ENCODE results near the gene SPATA19.

The SPATA19 gene

DNA sequence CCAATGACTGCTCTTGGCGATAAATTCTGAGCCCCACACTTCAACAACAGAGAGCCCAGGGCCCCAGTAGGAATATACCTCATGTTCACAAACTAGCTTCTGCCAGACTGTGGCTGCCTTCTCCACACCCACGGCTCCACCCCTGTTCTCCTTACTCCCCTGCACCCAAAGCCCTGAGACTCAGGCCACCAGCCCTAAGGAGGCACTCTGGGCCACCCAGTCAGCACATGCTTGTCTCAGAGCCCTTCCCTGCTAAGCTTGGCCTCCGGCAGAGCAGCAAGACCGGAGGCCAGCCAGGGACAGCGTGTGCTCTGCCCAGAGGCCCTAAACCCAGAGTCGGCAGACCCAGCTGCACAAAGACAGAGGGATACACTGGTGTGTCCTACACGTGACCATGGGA is 27.9 kb downstream of the SPATA19 start:
- no peak for DNase-seq (ENCODE audit: low read depth)

DNA sequence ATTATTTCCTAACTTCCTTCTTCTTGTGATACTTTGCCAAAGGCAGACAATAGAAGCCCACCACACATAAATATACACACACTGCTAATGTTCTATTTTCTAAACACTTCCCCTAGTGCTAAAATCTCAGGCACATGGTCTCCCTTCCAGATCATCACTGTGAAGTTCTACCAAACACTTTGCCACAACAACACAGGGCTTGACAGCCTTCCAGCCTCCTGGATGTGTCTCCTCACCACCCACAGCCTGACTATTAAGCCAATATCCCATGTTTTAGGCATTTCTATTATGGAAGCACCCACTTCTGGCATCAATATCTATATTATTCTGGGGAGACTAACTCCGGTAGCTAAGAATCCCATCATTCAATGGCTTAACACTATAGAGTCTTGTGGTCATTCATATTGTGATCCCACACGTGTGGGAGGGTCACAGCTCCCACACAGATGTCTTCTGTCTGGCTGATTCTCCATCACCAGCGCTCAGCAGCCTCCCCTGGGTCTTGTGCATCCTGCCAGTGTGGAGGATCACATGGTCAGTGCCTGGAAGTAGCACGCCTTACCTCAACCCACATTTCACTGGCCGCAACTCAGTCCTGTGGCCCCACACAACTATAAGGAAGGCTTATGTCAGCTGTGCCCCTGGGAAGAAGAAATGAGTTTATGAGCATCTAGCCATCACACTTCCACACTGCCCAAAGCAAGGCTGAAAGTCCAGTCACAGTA is 29.0 kb downstream of the SPATA19 start:
- DNase-seq (ENCODE audit: low read depth), result no peak

DNA sequence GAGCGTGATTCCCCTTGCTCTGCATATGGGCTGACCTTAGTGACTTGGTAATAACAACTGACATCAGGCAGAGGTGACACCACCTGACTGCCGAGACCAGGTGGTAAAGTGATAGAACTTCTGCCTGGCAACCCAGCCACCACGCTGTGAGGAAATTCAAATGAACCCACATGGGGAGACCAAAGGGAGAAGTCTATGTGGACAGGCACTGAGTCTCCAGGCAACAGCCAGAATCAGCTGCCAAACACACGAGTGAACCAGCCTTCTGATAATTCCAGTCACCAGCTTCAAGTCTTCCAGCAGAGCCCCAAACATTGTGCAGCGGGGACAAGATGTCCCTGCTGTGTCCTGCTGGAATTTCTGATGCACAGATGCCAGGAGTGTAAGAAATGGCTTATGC is 29.7 kb downstream of the SPATA19 start:
- no peak for DNase-seq (ENCODE audit: low read depth)

DNA sequence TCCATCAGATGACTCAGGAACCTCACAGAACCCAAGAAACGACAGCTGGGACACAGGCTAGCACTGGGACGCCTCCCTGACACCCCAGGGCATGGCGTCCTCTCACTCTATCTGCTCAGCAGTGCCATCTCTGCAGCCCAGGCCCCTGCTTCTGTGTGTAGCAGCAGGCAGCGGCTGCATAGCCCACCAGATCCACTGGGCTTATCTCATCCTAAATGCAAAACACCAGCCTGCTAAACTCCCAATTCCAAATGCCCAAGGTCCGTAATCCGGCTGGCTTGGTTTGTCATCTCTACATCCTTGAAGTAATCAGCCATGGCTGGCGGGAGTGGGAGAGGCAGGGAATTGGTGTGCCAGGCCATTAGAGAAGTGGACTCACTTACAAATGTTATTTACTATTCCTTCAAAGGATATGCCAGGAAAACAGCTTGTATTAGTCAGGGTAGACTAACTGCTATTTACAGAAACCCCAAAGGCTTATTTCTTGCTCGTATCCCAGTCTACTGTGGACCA is 30.7 kb downstream of the SPATA19 start:
- no peak for DNase-seq (ENCODE audit: low read depth)

DNA sequence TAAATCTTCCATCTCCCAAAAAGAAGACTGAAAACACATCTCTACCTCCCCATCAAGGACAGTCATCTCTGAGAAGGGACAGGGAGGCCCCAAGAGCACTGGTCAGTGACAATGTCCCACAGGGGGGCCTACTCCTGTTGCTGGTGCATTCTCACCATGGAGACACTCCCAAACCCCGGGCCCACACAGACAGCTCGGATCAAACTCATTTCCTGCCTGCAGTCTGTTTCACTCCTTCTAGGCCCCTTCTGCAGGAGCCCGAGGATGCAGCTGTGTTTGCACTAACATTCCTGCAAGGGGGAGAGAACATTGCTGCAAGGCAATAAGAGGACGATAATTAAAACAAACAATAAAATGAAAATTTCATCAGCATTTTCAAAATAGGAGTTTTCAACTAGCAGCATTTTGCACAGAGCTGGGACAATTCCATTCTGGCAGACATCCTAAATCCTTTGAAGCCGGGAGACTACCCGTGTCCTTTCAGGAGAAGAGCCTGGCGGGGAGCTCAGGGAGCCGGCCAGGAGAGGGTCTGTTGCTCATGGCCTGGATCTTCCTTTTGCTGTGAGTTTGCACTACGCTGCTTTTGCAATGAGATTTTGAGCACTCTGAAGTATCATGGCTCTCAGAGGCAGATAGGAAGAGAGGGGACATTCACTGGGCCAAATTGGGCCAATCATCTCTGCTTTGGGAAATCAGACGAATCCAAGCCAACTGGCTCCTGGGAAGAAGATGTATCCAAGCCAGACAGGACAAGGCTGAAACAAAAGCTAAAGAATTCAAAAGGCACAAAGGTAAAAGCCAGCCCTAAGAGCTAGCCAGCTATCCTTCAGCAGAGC is 33.2 kb downstream of the SPATA19 start:
- DNase-seq (ENCODE audit: low read depth), result no peak

DNA sequence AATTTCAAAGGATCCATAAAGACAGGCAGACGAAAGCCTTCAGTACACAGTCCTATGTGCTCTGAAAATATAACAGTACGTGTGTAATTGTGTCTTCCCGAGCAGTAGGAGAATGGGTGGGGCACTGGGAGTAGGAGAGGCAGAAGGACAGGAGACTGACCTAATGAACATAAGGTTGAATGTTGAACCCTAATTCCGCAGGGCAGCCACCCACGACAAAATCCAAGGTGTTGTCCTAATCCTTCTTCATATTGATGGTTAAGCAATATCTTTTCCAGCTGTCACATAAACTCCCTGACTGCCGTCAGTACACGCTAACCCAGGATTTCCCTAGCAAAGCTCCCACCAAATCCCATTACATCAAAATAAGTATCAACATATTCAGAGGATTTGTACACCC is 34.5 kb downstream of the SPATA19 start:
- no peak for DNase-seq (ENCODE audit: low read depth)

DNA sequence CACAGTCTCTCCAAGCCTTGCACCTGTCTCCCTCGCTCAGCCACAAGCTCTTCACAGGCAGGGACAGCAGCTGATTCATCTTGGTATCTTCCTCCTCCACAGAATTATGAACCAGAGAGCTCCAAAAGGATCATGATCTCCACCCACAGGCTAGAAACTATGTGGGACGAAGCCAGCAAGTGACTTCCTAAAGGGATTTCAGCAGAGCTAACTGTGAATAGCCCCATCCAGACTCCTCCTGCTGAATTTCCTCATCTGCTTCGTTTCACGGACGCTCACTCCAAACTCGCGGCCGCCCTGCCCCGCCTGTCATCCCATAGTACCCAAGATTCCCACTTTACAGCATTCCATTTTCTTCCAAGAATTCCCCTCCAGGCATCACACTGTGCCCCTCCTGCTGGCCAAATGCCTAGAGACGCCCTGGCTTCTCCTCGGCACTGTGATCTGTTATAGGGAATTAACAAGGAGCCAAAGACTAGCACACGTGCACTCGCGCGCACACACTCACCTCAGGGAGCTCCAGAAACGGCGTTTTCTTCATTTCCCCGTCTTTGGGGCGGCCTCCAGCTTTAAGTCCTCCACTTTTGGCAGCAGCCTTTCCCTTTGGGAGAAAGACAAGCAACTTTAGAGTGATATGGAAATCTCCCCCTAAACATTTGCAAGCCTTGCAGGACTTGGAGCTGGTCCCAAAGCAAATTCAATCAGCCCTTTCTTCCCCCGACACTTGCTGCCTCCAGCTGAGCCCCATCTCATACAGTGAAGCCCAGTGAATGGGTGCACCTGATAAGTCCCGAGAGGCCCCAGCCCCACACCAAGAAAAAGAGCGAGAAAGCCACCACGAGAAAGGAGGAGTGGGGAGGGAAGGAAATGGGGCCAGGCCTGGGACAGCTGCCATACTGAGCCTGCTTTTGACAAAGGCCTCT is 35.5 kb downstream of the SPATA19 start:
- DNase-seq (ENCODE audit: low read depth), result no peak

DNA sequence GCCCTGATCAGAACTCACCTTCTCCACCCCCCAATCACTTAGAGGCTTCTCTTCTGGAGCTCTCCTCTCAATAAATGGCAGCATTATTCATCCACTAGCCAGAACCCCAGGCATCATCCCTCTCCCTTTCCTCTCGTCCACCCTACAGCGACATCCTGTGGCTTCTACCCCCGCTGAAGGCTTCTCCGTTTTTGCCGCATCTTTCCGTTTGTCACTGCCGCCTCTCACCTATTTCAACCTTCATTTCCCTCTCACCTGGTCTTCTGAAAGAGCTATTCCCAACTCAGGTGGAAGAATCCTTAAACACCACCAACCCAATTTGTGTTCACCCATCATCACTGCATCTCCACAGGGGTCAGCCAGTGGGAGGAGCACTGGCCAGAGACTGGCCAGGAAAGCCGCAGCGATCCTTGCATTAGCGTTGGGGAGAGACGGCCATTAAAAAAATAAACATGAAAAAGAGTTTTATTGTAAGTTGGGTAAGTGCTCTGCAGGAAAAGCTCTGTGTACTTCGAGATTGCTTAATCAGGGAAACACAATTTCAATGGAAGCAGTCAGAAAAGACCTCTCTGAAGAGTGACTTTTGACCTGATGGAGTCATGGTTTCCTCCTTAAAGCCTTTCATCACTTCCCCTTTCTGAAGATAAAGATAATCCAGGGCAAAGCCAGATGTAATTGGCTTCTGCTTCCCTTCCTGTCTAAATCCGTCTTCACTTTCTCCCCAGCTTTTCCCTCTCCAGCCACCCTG is 36.7 kb downstream of the SPATA19 start:
- no peak for DNase-seq (ENCODE audit: low read depth)

DNA sequence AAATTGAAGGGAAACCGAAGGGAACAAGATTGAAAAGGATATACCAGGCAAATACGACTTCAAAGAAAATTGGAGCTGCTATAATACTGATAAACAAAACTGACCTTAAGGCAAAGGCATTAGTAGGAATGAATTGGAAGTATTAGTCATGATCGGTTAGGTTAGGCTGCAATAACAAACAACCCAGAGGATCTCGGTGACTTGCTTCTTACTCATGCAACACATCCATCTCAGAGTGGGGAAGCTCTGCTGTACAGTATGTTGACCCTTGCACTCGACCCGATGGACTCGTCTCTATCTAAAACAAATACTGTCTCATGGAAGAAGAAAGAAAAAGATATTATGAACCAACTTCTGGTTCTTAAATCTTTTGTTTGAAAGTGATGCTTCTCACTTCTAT is 42.3 kb downstream of the SPATA19 start:
- DNase-seq (ENCODE audit: low read depth), result no peak

DNA sequence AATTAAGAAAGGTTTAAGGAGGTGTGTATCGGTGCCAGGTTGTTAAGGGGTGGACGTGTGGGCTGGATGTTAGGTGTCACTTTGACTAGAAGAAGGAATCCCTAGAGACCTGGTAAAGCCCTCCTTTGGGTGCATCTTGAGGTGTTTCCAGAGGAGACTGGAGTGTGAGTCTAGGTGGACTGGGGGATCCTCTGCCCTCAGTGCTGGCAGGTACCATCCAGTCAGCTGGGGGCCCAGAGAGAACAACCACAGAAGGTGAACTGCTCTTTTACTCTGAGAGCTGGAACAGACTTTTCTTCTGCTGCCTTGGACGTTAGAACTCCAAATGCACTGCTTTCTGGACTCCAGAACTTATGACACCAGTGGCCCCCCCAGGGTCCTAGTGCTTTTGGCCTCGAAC is 44.0 kb downstream of the SPATA19 start:
- DNase-seq (ENCODE audit: low read depth), result no peak

DNA sequence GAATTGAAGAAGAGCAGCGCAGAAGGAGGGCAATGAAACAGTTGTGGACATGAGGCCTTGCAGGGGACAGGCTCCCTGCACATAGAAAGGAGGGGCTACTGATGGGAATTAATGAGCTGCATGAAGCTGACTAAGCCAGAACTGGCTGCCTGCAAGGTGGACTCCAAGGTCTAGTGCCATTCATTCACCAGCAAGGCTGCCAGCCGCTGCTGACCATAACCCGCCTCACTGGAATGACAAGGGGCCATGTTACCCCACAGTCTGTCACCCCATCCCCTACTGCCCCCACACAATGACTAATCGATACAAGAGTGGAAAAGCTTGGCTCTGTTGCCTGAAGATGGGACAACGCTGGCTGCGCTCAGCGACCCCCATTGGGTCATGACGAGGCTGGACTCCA is 44.6 kb downstream of the SPATA19 start:
- DNase-seq (ENCODE audit: low read depth), result no peak

DNA sequence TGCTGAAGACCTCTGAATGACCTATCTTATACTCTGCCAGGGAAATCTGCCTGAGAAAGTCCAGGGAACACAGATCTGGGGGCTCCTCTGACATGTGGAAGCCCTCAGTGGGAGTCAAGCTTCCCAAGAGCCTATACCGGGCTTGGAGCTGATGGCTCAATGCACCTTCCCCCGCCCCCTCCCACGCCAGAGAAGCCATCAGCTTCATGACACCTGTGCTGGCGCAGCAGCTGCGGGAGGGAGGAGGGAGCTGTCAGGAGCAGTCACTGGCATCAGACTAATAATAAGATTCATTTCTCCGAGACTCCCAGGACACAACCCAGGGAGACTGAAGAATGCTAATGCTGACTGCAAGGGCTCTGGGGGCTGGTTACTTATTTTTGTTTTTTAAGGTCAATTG is 47.8 kb downstream of the SPATA19 start:
- no peak for DNase-seq (ENCODE audit: low read depth)

DNA sequence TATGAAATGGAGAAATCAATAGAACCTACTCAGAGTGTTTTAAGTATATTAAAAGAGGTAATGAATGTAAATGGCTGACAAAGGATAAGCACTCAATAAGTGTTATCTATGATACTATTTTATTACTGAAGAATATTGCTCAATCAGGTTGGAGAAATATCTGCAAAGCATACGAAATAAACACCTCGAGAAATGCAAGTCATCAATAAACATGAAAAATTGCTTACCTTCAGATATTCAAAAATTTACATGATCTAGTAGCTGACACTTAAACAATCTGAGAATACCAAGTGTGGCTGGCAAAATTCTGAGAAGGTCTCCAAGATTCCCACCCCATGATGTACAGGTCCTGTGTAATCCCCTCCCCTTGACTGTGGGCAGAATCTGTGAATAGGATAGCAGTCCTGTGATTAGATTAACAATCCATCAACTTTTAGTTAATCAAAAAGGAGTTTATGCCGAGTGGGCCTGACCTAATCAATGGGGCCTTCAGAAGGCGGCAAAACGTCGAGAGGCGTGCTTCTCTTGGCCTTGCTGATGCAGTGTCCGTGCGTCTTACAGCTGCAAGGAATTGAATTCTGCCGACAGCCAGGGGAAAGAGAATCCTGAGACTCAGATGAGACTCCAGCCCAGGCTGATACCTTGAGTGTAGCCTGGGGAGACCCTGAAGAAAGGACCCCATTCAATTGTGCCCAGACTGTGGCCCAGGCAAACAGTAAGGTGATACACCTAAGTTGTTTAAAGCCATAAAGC is 49.1 kb downstream of the SPATA19 start:
- no peak for DNase-seq (ENCODE audit: low read depth)

DNA sequence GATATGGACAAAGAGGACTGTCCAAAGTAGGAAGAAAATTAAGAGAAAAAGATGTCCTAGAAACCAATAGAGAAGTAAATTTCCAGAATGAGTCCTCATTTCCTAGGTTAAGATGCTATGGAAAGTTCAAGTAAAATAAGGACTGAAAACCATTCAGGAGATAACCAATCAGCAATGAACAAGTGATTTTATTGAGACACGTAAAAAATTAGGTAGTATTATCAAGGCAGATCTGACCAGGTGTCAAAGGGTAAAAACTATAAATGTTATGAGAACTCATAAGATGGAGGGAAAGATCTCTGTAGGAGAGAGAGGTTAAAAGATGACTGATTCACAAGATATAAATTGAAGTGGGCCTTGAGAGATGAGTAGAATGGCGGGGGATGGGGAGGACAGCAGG is 50.2 kb downstream of the SPATA19 start:
- no peak for DNase-seq (ENCODE audit: low read depth)

DNA sequence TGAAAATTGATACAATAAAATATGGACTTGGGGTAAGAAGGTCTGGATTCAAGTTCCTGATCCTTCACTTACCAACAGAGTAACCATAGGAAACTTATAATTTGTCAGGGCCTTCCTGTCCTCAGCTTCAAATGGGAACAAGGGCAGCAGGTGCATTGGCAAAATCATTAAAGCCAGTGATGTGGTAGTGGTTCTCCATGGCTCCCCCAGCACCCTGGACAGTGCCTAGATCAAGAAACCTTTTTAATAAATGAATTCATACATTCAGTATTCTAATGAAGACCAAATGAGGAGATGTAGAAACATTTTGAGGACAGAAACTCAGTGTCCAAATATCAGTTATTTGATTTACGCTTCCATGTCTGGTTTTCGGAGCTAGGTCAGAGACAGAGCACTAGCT is 51.1 kb downstream of the SPATA19 start:
- no peak for DNase-seq (ENCODE audit: low read depth)

DNA sequence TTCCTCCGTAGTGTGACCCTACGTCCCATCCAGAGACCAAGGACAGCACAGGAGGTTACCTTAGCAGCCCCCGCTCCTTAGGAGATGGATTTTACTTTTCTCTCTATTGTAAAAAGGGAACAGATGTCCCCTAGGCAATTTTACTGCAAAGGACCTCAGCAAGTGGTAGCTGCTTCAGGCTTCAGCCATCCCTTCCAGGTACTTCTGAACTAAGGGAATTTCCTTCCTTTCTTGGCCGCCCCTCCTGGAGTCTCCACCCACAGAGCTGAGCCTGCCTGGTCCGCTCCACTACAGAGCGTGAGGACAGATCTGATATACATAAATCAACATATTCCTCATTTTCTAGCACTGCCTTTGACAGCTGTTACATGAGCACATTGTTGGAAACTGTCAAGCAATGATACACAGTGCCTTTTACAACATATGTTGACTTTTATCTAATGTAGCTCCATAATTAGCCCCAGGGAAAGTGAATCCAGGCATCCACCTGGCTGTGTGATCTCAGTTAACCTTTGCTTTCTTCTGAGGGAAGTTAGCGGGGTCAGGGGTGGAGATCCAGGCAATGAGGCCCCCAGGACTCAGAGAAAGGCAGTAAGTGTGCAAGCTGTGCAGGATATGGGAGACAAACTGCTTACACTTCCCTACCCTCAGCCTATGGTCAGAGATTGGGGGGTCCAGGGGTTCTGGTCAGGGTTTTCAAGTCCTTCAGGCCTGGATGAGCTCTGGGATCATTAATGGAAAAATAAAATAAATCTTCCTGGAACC is 51.9 kb downstream of the SPATA19 start:
- DNase-seq (ENCODE audit: low read depth), result no peak

DNA sequence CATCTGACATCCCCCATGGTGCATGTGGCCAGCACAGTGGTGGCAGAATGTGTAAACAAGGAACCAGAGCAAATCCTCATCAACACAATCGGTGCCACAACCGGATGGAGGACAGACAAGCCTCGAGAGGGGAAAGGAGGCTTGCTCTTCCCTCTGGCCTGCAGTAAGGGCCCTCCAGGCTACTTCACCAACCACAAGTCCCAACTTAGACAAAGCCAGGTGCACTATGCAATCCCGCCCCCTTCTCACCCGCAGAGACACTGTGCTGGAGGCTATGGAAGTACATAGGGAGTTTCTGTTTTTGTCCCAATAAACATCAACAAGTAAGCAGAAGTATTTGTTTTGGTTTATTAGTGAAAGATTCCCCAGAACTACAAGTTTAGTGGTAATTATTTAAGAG is 54.3 kb downstream of the SPATA19 start:
- DNase-seq (ENCODE audit: low read depth), result no peak

Measured in activated T-cell treated with anti-CD3 and anti-CD28 coated beads for 48 hours (primary cell).